ENCODE data around the gene ZNF563. TPM values are rescaled to one million over a fixed set of nuclear protein-coding genes. Genes with fewer than 3 reads are reported as not detected.

The ZNF563 gene
- 1.2 to 2.5 TPM (median 2.5 TPM) in 3 replicates for total RNA-seq
- long read RNA-seq, partial matches to known transcripts = 0 of 2 reads
- long read RNA-seq, other reads (novel, unspliced or antisense) = 0 of 2 reads

DNA sequence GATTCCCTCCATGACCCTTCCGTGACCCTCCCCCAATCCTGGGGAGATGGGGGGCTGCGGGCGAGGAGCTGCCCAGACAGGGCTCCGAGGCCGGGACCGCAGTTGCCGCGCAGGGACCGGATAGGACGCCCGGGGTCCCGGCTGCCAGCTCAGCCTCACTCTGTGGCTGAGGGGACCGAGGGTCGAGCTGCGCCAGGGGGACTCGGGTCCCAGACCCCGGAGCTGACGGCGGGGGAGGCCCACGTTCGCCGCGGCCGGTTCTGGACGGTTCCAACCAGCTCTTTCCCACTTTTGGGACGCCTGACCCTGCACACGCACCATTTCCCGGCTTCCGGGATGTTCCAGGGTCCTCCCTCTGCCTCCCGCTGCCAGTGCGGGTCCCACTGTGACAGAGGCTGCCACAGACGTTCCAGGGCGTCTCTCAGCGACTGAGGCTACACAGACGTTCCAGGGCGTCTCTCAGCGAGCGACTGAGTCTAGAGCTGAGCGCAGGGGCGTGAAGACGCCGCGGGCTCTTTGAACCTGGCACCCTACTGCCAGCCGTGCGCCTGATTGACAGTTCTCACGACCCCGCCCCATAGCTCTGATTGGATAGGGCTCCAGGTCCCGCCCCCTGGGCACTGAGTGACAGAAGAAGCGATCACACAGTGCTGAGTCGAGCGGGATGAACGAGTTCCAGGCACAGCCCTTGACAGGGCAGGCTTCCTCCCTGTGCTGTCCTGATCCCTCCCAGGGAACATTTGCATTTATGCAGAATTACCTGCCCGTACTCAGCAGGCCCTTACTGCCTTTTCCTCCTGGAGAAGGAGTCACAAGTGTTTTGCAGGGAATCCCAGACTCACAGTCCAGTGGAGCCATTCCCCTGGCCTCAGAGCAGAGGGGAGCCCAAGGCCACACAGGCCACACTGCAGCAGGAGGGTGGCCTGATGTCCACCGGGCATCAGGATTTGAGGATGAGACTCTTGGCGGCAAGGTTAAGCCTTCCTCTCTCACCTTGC is at the start of gene ZNF563:
TSS of gene ZNF563 (minus strand) at position 472 of the 998 bp plus-strand sequence. CDS start at position 321, 151 bp downstream.
- H3K36me3 Mint-ChIP-seq (ENCODE audit: low read depth) = no peaks in the 10 kb centered on the region
- H3K27ac Mint-ChIP-seq (ENCODE audit: unreplicated experiment) = peak within 1 kb of the TSS; percentile 95
- peak within 1 kb of the TSS; percentile 94 for H3K4me3 Mint-ChIP-seq (ENCODE audit: unreplicated experiment)
- H3K27me3 Mint-ChIP-seq (ENCODE audit: low read depth) = no peaks in the 10 kb centered on the region
- TF ChIP-seq, protein P1, sequence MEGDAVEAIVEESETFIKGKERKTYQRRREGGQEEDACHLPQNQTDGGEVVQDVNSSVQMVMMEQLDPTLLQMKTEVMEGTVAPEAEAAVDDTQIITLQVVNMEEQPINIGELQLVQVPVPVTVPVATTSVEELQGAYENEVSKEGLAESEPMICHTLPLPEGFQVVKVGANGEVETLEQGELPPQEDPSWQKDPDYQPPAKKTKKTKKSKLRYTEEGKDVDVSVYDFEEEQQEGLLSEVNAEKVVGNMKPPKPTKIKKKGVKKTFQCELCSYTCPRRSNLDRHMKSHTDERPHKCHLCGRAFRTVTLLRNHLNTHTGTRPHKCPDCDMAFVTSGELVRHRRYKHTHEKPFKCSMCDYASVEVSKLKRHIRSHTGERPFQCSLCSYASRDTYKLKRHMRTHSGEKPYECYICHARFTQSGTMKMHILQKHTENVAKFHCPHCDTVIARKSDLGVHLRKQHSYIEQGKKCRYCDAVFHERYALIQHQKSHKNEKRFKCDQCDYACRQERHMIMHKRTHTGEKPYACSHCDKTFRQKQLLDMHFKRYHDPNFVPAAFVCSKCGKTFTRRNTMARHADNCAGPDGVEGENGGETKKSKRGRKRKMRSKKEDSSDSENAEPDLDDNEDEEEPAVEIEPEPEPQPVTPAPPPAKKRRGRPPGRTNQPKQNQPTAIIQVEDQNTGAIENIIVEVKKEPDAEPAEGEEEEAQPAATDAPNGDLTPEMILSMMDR (IDR thresholded peaks at IDR 0.05) = no peak
- DNase-seq (ENCODE audit: low spot score) = peak; percentile 98
- peaks cover 11% of the 10 kb centered on the region for H3K4me1 Mint-ChIP-seq (ENCODE audit: low read depth)
- H3K9me3 Mint-ChIP-seq (ENCODE audit: low read depth) = no peaks in the 10 kb centered on the region

DNA sequence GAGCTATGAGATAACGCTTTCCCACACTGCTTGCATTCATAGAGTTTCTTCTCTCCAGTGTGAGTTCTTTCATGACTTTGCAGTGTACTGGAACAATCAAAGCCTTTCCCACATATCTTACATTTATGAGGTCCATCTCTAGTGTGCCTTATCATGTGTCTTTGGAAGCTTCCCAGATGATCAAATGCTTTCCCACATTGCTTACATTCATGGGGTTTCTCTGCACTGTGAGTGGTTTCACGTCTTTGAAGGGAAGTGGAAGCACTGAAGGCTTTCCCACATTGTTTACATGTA is 47.0 kb upstream of the ZNF563 start:
- Mint-ChIP-seq H3K36me3 (ENCODE audit: low read depth) (peaks cover 29% of the 10 kb centered on the region), H3K4me1 (ENCODE audit: low read depth) (no peaks in the 10 kb centered on the region), H3K27me3 (ENCODE audit: low read depth) (no peaks in the 10 kb centered on the region), H3K4me3 (ENCODE audit: unreplicated experiment) (no peak overlapping the region), H3K9me3 (ENCODE audit: low read depth) (peaks cover 44% of the 10 kb centered on the region), H3K27ac (ENCODE audit: unreplicated experiment) (no peak overlapping the region)
- TF ChIP-seq, protein P1 (IDR thresholded peaks at IDR 0.05) = no peak
- no peak for DNase-seq (ENCODE audit: low spot score)

DNA sequence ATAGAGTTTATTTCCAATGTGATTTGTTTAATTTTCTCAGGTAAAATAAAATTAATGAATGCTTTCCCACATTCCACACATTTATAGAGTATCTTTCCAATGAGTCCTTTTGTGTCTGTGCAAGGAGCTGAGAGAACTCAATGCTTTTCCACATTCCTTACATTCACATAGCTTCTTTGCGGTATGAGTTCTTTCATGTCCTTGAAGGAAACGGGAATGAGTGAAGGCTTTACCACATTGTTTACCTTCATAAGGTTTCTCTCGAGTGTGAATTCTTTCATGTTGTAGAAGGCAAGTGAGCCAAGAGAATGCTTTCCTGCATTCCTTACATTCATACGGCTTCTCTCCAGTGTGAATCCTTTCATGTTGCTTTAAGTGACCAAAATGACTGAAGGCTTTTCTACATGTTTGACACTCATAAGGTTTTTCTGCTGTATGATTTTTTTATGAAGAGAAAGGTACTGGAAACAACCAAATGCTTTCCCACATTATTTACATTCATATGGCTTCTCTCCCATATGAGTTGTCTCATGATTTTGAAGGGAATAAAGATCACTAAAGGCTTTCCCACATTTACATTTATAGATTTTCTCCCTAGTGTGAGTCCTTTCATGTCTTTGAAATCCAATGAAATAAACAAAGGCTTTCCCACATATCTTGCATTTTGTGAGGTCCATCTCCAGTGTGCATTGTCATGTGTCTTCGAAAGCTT is 46.5 kb upstream of the ZNF563 start:
- DNase-seq (ENCODE audit: low spot score) = no peak
- Mint-ChIP-seq H3K27ac (ENCODE audit: unreplicated experiment) (no peak overlapping the region), H3K36me3 (ENCODE audit: low read depth) (peaks cover 29% of the 10 kb centered on the region), H3K4me1 (ENCODE audit: low read depth) (no peaks in the 10 kb centered on the region), H3K9me3 (ENCODE audit: low read depth) (peaks cover 47% of the 10 kb centered on the region), H3K4me3 (ENCODE audit: unreplicated experiment) (no peak overlapping the region), H3K27me3 (ENCODE audit: low read depth) (no peaks in the 10 kb centered on the region)
- TF ChIP-seq, protein P1 (IDR thresholded peaks at IDR 0.05) = no peak

DNA sequence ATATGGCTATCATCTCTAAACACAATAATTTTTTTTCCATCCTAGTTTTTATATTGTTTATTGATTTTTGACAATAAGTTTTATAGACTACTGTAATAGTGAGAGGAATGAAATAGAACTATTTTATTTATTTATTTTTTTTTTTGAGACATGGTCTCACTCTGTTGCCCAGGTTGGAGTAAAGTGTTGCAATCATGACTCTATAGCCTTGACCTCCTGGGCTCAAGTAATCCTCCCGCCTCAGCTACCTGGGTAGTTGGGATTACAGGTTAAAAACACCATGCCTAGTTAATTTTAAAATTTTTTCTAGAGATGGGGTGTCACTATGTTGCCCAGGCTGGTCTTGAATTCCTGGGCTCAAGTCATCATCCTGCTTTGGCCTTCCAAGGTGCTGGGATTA is 40.6 kb upstream of the ZNF563 start:
- Mint-ChIP-seq H3K4me1 (ENCODE audit: low read depth) (no peaks in the 10 kb centered on the region), H3K27ac (ENCODE audit: unreplicated experiment) (no peak overlapping the region), H3K9me3 (ENCODE audit: low read depth) (peaks cover 28% of the 10 kb centered on the region), H3K27me3 (ENCODE audit: low read depth) (no peaks in the 10 kb centered on the region), H3K4me3 (ENCODE audit: unreplicated experiment) (no peak overlapping the region), H3K36me3 (ENCODE audit: low read depth) (peaks cover 10% of the 10 kb centered on the region)
- TF ChIP-seq, protein P1 (IDR thresholded peaks at IDR 0.05) = no peak
- DNase-seq (ENCODE audit: low spot score) = no peak

Data from chondrocyte (in vitro differentiated cells).